Panc1 (cell line): Measurements from ENCODE around the gene CNGB1. TPM values are rescaled to one million over a fixed set of nuclear protein-coding genes. Genes with fewer than 3 reads are reported as not detected.

Experiments used
- ATAC-seq: fragments of 200-7000 bp; cut with Tn5 transposase; 2 replicates; pipeline ENCODE4 v1.9.1; 2020; ENCODE audit warnings: mild to moderate bottlenecking, moderate library complexity
- BruUV-seq: library from RNA; stranded (reverse); fragments of 400-500 nt; replicated peaks from 2 replicates; lab custom pipeline; 2021; lab: Mats Ljungman, UMichigan
- CTCF ChIA-PET: fragments of 300-600 bp; sonication (Branson Sonifier 250); formaldehyde crosslinking; loops from one replicate; lab custom pipeline; 2022; ENCODE audit warnings: antibody characterized with exemption; lab: Charles Lee
- POLR2A ChIA-PET: fragments of 300-600 bp; sonication (Branson Sonifier 250); formaldehyde crosslinking; loops from one replicate; lab custom pipeline; 2022; ENCODE audit warnings: antibody characterized with exemption; lab: Charles Lee
- DNase-seq: peaks from one replicate; pipeline ENCODE4 v3.0.0-alpha.2; 2010; ENCODE audit warnings: low read depth, low spot score
- H3K27ac ChIP-seq: 2 replicates; pipeline ENCODE4 v1.5.1; 2011; ENCODE audit warnings: mild to moderate bottlenecking, low read length, inconsistent platforms
- H3K27me3 ChIP-seq: fragments of 200-500 bp; sonication (Bioruptor generic); 2 replicates; pipeline ENCODE4 v1.6.0; 2014; ENCODE audit warnings: low read length, inconsistent platforms; ENCODE audit not compliant: control insufficient read depth, insufficient read depth
- H3K36me3 ChIP-seq: fragments of 200-500 bp; sonication (Bioruptor generic); 2 replicates; pipeline ENCODE4 v1.5.1; 2014; ENCODE audit warnings: inconsistent platforms, mild to moderate bottlenecking, low read length, moderate library complexity; ENCODE audit not compliant: control insufficient read depth, insufficient read depth
- H3K4me1 ChIP-seq: 2 replicates; pipeline ENCODE4 v1.5.1; 2011; ENCODE audit warnings: inconsistent platforms, mild to moderate bottlenecking, low read length, moderate library complexity; ENCODE audit not compliant: control insufficient read depth, insufficient read depth
- H3K4me3 ChIP-seq, 2 experiments: 2 replicates each; pipeline ENCODE4 v1.5.1; 2011 to 2012; ENCODE audit warnings: low read depth in 2 of 2, low read length in 2 of 2, mild to moderate bottlenecking in 2 of 2, inconsistent platforms in 1 of 2, moderate library complexity in 1 of 2
- H3K9me3 ChIP-seq: fragments of 200-500 bp; sonication (Bioruptor generic); 2 replicates; pipeline ENCODE4 v1.5.1; 2014; ENCODE audit warnings: low read depth, mild to moderate bottlenecking, inconsistent platforms, low read length, moderate library complexity; ENCODE audit not compliant: control insufficient read depth, insufficient read depth
- CTCF ChIP-seq: fragments of 450-650 bp; IDR thresholded peaks from 2 replicates; pipeline ENCODE4 v1.5.1; 2017; ENCODE audit warnings: mild to moderate bottlenecking
- POLR2AphosphoS5 ChIP-seq: IDR thresholded peaks from 2 replicates; pipeline ENCODE4 v1.6.1; 2012; ENCODE audit warnings: mild to moderate bottlenecking, low read depth, low read length, moderate library complexity
- SIN3A ChIP-seq: IDR thresholded peaks from 2 replicates; pipeline ENCODE4 v1.6.1; 2012; ENCODE audit warnings: low read depth, mild to moderate bottlenecking, low read length, moderate library complexity, borderline replicate concordance; ENCODE audit not compliant: insufficient read depth
- TCF7L2 ChIP-seq: IDR thresholded peaks from 2 replicates; pipeline ENCODE4 v1.6.1; 2011; ENCODE audit warnings: mild to moderate bottlenecking, low read depth, low read length, inconsistent platforms
- in situ Hi-C: cut with HindIII; loops from 2 replicates; pipeline ENCODE4 v1.10.0; 2016; ENCODE audit warnings: low sequenced_read_pairs, low pct_unique_long_range_greater_than_20kb
- intact Hi-C: fragments of 100-400 bp; cut with micrococcal nuclease; formaldehyde crosslinking; loops from one replicate; pipeline ENCODE4 v1.10.0; 2022; ENCODE audit not compliant: unreplicated experiment
- total RNA-seq: library from RNA; stranded (reverse); gene quantifications from one replicate; pipeline ENCODE4 v1.2.1, GENCODE V29; 2021; ENCODE audit not compliant: unreplicated experiment
- TF ChIP-seq, protein P1 (sequence below), 2 experiments: IDR thresholded peaks; 2 replicates each; pipeline ENCODE4 v1.6.1; 2011 to 2012; ENCODE audit warnings: low read depth in 2 of 2, control low read depth in 1 of 2, low read length in 1 of 2, mild to moderate bottlenecking in 1 of 2, moderate library complexity in 1 of 2; ENCODE audit not compliant: insufficient read depth in 1 of 2

The CNGB1 gene
- total RNA-seq, 1 experiment from 2014 or later, result not detected

DNA sequence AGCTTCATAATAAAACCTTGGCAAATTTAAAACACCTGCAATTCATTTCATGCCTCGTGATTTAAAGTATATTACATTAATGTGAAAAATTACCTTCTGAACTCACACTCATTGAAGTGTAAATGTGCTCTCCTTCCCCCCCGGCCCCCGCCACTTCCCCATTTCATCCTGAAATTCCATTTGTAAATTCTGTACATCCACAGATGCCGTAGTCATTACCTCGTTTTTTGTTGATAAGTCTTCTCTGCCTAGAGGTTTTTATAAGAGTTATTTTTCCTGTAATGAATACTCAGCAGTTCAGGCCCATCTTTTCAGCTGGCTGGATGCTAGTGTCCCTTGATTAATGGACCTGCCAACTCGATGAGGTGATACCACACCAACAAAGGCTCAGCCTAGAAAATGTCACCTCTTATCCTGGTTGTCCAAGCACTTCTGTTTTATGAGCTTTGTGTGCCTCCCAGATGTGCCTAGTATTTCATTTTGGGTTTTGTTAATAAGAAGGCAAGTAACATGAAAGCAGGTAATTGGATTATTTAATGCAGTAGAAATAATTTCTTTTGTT lies 103.8 kb downstream of the CNGB1 start:
- no peak for ATAC-seq
- intact Hi-C loops (no loop called here), in situ Hi-C loops (no loop called here)
- ChIA-PET CTCF (interaction anchor here (0.7 kb wide), 1 partner anchor 904 kb away, joined by 5 read pairs; no protein-coding TSS in a partner anchor), POLR2A (no interaction called here)
- Histone ChIP-seq H3K36me3 (no peaks in the 10 kb centered on the region), H3K4me3 (no peak overlapping the region), H3K27me3 (no peaks in the 10 kb centered on the region), H3K27ac (no peak overlapping the region), H3K9me3 (no peaks in the 10 kb centered on the region), H3K4me1 (peaks cover 10% of the 10 kb centered on the region)
- no peak for DNase-seq
- BruUV-seq, result no TSS peak
- TF ChIP-seq POLR2AphosphoS5 (no peak), CTCF (no peak), TCF7L2 (no peak), SIN3A (no peak)
- TF ChIP-seq, protein P1, sequence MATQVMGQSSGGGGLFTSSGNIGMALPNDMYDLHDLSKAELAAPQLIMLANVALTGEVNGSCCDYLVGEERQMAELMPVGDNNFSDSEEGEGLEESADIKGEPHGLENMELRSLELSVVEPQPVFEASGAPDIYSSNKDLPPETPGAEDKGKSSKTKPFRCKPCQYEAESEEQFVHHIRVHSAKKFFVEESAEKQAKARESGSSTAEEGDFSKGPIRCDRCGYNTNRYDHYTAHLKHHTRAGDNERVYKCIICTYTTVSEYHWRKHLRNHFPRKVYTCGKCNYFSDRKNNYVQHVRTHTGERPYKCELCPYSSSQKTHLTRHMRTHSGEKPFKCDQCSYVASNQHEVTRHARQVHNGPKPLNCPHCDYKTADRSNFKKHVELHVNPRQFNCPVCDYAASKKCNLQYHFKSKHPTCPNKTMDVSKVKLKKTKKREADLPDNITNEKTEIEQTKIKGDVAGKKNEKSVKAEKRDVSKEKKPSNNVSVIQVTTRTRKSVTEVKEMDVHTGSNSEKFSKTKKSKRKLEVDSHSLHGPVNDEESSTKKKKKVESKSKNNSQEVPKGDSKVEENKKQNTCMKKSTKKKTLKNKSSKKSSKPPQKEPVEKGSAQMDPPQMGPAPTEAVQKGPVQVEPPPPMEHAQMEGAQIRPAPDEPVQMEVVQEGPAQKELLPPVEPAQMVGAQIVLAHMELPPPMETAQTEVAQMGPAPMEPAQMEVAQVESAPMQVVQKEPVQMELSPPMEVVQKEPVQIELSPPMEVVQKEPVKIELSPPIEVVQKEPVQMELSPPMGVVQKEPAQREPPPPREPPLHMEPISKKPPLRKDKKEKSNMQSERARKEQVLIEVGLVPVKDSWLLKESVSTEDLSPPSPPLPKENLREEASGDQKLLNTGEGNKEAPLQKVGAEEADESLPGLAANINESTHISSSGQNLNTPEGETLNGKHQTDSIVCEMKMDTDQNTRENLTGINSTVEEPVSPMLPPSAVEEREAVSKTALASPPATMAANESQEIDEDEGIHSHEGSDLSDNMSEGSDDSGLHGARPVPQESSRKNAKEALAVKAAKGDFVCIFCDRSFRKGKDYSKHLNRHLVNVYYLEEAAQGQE (IDR thresholded peaks at IDR 0.05; ENCODE audit: insufficient read depth in 1 of 2, low read depth in 2 of 2, low read length in 1 of 2), result no peak

DNA sequence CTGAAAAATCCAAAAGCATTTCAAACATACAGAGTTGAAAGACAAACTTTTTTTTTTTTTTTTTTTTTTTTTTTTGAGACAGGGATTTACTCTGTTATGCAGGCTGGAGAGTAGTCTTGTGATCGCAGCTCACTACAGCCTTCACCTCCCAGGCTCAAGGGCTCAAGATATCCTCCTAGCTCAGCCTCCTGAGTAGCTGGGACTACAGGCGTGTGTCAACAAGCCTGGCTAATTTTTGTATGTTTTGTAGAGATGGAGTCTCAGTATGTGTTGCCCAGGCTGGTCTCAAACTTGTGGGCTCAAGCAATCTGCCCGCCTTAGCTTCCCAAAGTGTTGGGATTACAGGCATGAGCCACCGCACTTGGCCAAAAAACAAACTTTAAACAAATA lies 104.4 kb downstream of the CNGB1 start:
- in situ Hi-C loops (no loop called here), intact Hi-C loops (no loop called here)
- CTCF ChIA-PET, result no interaction called here
- Histone ChIP-seq H3K9me3 (no peaks in the 10 kb centered on the region), H3K4me1 (peaks cover 10% of the 10 kb centered on the region), H3K27ac (no peak overlapping the region), H3K27me3 (no peaks in the 10 kb centered on the region), H3K36me3 (no peaks in the 10 kb centered on the region), H3K4me3 (no peak overlapping the region)
- BruUV-seq, result no TSS peak
- ATAC-seq (no peak), DNase-seq (no peak)
- TF ChIP-seq SIN3A (no peak), CTCF (no peak), TCF7L2 (no peak), POLR2AphosphoS5 (no peak)
- TF ChIP-seq, protein P1 (IDR thresholded peaks at IDR 0.05; ENCODE audit: insufficient read depth in 1 of 2, low read depth in 2 of 2, low read length in 1 of 2), result no peak
- POLR2A ChIA-PET, result no interaction called here
